Tibial nerve (tissue), 4 donors: Measurements from ENCODE around the gene CEP128.

ENCODE experiments used
- EP300 ChIP-seq, 2 donors: sonication (generic); formaldehyde crosslinking; IDR thresholded peaks; one replicate each; pipeline ENCODE4 v1.6.1; 2017; ENCODE audit warnings: antibody characterized with exemption in 2 of 2, mild to moderate bottlenecking in 1 of 2
- POLR2A ChIP-seq, 2 donors: fragments of 450-650 bp; IDR thresholded peaks; one replicate each; pipeline ENCODE4 v1.6.1; 2017; ENCODE audit warnings: antibody characterized with exemption in 2 of 2, mild to moderate bottlenecking in 2 of 2, moderate library complexity in 2 of 2
- TF ChIP-seq, protein P1 (sequence below), 5 experiments: fragments of 200-600 bp in 3 of 5; fragments of 450-650 bp in 2 of 5; sonication (generic) in 3 of 5; IDR thresholded peaks; one replicate each; pipeline ENCODE4 v1.5.1; 2016 to 2019; ENCODE audit warnings: antibody characterized with exemption in 5 of 5, mild to moderate bottlenecking in 3 of 5, moderate library complexity in 2 of 5

- TF ChIP-seq, protein P1, sequence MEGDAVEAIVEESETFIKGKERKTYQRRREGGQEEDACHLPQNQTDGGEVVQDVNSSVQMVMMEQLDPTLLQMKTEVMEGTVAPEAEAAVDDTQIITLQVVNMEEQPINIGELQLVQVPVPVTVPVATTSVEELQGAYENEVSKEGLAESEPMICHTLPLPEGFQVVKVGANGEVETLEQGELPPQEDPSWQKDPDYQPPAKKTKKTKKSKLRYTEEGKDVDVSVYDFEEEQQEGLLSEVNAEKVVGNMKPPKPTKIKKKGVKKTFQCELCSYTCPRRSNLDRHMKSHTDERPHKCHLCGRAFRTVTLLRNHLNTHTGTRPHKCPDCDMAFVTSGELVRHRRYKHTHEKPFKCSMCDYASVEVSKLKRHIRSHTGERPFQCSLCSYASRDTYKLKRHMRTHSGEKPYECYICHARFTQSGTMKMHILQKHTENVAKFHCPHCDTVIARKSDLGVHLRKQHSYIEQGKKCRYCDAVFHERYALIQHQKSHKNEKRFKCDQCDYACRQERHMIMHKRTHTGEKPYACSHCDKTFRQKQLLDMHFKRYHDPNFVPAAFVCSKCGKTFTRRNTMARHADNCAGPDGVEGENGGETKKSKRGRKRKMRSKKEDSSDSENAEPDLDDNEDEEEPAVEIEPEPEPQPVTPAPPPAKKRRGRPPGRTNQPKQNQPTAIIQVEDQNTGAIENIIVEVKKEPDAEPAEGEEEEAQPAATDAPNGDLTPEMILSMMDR (IDR thresholded peaks at IDR 0.05): no peak
- no peak for TF ChIP-seq POLR2A (IDR thresholded peaks at IDR 0.05)
- no peak for TF ChIP-seq EP300 (IDR thresholded peaks at IDR 0.05)
These were observed 18.2 kb downstream of the CEP128 start for GRCh38 chr14:80923368-80923767.
